RWPE1 (cell line): ENCODE measurements around the gene PRCC.

Experiments used
- CTCF ChIA-PET: fragments of 350-600 bp; sonication (Branson Sonifier 250); formaldehyde crosslinking; extraction: SDS; loops from one replicate; lab custom pipeline; 2021; lab: Yijun Ruan, JAX
- POLR2A ChIA-PET: fragments of 400-600 bp; formaldehyde crosslinking; extraction: SDS; loops from one replicate; lab custom pipeline; 2020; ENCODE audit warnings: antibody characterized with exemption; ENCODE audit not compliant: low non-redundant PET; lab: Yijun Ruan, JAX
- DNase-seq: peaks from one replicate; pipeline ENCODE4 v3.0.0; 2012; ENCODE audit warnings: low spot score
- H3K27ac ChIP-seq: fragments of 450-650 bp; 2 replicates; pipeline ENCODE4 v1.5.1; 2017
- CTCF ChIP-seq: fragments of 450-650 bp; conservative IDR thresholded peaks from 2 replicates; pipeline ENCODE4 v1.5.1; 2017; ENCODE audit warnings: low read depth, mild to moderate bottlenecking

Gene PRCC

GRCh38 chr1:156845953-156846545, 78.7 kb downstream of the PRCC start:
- DNase-seq: no peak
- ChIA-PET CTCF (interaction anchor here (0.6 to 3.6 kb wide), 2 partner anchors 14 to 308 kb away, joined by 3 to 14 read pairs; partner anchors contain the start of gene NTRK1), POLR2A (no interaction called here)
- no peak overlapping the region for H3K27ac ChIP-seq
- TF ChIP-seq CTCF: no peak

- no peak overlapping the region for H3K27ac ChIP-seq
- ChIA-PET POLR2A (no interaction called here), CTCF (interaction anchor here (0.6 to 3.6 kb wide), 2 partner anchors 14 to 377 kb away, joined by 5 to 14 read pairs; partner anchors contain the start of gene NTRK1)
- no peak for TF ChIP-seq CTCF
- no peak for DNase-seq
Measured at GRCh38 chr1:156846643-156847042, 79.3 kb downstream of the PRCC start.

- TF ChIP-seq CTCF: no peak
- H3K27ac ChIP-seq: no peak overlapping the region
- ChIA-PET CTCF (interaction anchor here (1.9 to 3.6 kb wide), 2 partner anchors 9 to 12 kb away, joined by 14 to 18 read pairs; partner anchors contain the start of gene NTRK1), POLR2A (no interaction called here)
- DNase-seq: no peak
Measured at GRCh38 chr1:156847591-156848460, 80.5 kb downstream of the PRCC start.

- POLR2A ChIA-PET: no interaction called here
- DNase-seq: no peak
- no peak for TF ChIP-seq CTCF
- CTCF ChIA-PET: interaction anchor here (1.9 to 3.6 kb wide), 2 partner anchors 10 to 12 kb away, joined by 14 to 18 read pairs; partner anchors contain the start of gene NTRK1
- no peak overlapping the region for H3K27ac ChIP-seq
Measured at GRCh38 chr1:156848461-156849150, 81.3 kb downstream of the PRCC start.

- H3K27ac ChIP-seq: no peak overlapping the region
- ChIA-PET CTCF (interaction anchor here (1.9 to 3.6 kb wide), 2 partner anchors 10 to 11 kb away, joined by 14 to 18 read pairs; partner anchors contain the start of gene NTRK1), POLR2A (no interaction called here)
- DNase-seq: no peak
- no peak for TF ChIP-seq CTCF
Measured at GRCh38 chr1:156849151-156849496, 81.8 kb downstream of the PRCC start.
